ENCODE results near the gene DLG2. TPM values are rescaled to one million over a fixed set of nuclear protein-coding genes. Genes with fewer than 3 reads are reported as not detected.

DLG2 gene
- total and polyA plus RNA-seq, 4 donors, result 0.30 to 5.5 (median 0.68) TPM

DNA sequence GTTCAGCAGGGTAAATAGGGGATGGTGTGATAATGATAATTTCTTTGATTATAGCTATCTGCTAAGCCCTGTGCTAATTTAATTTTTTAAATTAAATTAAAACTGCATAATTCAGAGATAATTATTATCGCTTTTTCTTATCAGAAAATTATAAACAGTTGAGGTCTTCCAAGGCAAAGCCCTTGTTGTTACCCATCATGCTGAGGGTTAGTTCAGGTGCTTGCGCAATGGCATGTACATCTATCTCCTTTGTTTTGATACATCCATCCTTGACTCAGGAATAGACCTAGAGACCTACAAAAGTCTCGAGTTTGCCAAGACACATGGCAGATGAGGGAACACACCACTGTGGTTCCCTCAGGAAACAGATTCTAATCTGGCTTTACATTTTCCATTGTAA is 737.6 kb downstream of the DLG2 start (continued):
- TF ChIP-seq, protein P1, sequence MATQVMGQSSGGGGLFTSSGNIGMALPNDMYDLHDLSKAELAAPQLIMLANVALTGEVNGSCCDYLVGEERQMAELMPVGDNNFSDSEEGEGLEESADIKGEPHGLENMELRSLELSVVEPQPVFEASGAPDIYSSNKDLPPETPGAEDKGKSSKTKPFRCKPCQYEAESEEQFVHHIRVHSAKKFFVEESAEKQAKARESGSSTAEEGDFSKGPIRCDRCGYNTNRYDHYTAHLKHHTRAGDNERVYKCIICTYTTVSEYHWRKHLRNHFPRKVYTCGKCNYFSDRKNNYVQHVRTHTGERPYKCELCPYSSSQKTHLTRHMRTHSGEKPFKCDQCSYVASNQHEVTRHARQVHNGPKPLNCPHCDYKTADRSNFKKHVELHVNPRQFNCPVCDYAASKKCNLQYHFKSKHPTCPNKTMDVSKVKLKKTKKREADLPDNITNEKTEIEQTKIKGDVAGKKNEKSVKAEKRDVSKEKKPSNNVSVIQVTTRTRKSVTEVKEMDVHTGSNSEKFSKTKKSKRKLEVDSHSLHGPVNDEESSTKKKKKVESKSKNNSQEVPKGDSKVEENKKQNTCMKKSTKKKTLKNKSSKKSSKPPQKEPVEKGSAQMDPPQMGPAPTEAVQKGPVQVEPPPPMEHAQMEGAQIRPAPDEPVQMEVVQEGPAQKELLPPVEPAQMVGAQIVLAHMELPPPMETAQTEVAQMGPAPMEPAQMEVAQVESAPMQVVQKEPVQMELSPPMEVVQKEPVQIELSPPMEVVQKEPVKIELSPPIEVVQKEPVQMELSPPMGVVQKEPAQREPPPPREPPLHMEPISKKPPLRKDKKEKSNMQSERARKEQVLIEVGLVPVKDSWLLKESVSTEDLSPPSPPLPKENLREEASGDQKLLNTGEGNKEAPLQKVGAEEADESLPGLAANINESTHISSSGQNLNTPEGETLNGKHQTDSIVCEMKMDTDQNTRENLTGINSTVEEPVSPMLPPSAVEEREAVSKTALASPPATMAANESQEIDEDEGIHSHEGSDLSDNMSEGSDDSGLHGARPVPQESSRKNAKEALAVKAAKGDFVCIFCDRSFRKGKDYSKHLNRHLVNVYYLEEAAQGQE (IDR thresholded peaks at IDR 0.05), result no peak
- TF ChIP-seq JUND (IDR thresholded peaks at IDR 0.05) (no peak), RAD21 (IDR thresholded peaks at IDR 0.05) (no peak), EGR1 (IDR thresholded peaks at IDR 0.05; ENCODE audit: low read depth in 2 of 2) (no peak), GABPA (IDR thresholded peaks at IDR 0.05 in 1 of 2, conservative IDR thresholded peaks at IDR 0.05 in 1 of 2) (no peak)

DNA sequence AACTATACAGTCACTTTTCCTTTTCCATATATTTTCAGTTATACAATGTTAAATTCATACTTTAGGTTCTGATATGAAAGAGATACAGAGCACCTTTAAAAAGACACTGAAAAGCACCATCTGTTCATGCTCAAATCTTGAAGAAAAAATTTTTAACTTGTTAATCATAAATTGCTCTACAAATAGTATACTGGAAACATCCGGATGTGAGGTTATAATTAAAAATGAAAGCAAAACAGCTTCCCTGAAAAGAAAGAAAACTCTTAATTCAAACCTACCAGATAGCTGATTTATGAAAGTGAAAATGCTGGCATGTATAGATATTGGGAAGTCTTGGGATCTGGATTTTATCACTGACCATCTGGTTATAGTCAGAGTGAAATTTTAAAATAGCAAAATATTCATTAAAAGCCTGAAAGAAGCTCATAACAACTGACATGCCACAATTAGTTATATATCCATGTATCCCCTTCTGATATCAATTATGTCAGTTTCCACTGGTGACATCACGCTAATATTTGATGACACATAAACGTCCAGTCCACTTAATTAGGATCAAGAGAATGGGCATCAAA is 740.0 kb downstream of the DLG2 start:
- H3K4me1 ChIP-seq (ENCODE audit: control insufficient read depth in 4 of 4, insufficient read depth in 4 of 4, low read length in 3 of 4), result no peaks in the 10 kb centered on the region
- no peaks in the 10 kb centered on the region for H3K36me3 ChIP-seq (ENCODE audit: control insufficient read depth in 4 of 4, insufficient read depth in 3 of 4, low read depth in 1 of 4, low read length in 3 of 4)
- 67% methylated on average over 3 of the region's 3 CpGs for WGBS
- TF ChIP-seq RAD21 (IDR thresholded peaks at IDR 0.05), result no peak
- TF ChIP-seq NR2F2 (IDR thresholded peaks at IDR 0.05), result no peak
- TF ChIP-seq, protein P2, sequence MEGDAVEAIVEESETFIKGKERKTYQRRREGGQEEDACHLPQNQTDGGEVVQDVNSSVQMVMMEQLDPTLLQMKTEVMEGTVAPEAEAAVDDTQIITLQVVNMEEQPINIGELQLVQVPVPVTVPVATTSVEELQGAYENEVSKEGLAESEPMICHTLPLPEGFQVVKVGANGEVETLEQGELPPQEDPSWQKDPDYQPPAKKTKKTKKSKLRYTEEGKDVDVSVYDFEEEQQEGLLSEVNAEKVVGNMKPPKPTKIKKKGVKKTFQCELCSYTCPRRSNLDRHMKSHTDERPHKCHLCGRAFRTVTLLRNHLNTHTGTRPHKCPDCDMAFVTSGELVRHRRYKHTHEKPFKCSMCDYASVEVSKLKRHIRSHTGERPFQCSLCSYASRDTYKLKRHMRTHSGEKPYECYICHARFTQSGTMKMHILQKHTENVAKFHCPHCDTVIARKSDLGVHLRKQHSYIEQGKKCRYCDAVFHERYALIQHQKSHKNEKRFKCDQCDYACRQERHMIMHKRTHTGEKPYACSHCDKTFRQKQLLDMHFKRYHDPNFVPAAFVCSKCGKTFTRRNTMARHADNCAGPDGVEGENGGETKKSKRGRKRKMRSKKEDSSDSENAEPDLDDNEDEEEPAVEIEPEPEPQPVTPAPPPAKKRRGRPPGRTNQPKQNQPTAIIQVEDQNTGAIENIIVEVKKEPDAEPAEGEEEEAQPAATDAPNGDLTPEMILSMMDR (IDR thresholded peaks at IDR 0.05; ENCODE audit: low read depth, low read length, missing input control), result no peak
- no peak for TF ChIP-seq JUND (IDR thresholded peaks at IDR 0.05)
- no peak overlapping the region for H3K9ac ChIP-seq (ENCODE audit: low read depth in 1 of 2, low read length in 2 of 2)
- H3K9me3 ChIP-seq (ENCODE audit: control insufficient read depth in 4 of 4, low read length in 3 of 4), result no peaks in the 10 kb centered on the region
- no peak overlapping the region for H3K4me3 ChIP-seq (ENCODE audit: low read depth in 1 of 3, low read length in 3 of 3)
- H3K27ac ChIP-seq (ENCODE audit: low read depth in 1 of 2, low read length in 2 of 2), result no peak overlapping the region
- H3K27me3 ChIP-seq (ENCODE audit: control insufficient read depth in 4 of 4, insufficient read depth in 4 of 4, low read length in 3 of 4), result no peaks in the 10 kb centered on the region
- DNase-seq (ENCODE audit: low spot score), result no peak

DNA sequence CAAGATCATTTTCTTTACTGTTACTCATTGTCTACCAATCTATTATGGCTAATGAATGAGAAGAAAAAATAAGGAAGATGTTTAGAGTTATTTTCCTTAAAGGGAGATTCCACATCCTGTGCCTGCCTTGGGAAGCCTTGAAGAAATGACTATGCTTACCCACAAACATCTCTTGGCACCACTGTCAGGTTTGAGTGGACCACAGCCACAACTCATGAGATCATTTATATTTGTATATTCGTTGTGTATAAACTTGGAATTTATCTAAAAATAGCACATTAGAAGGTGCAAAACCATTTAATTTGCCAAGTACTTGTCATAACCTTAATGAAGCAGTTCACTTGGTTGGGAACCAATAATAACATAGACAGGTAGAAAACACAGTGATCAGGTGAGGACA is 740.8 kb downstream of the DLG2 start:
- Histone ChIP-seq H3K4me1 (ENCODE audit: control insufficient read depth in 4 of 4, insufficient read depth in 4 of 4, low read length in 3 of 4) (no peaks in the 10 kb centered on the region), H3K27me3 (ENCODE audit: control insufficient read depth in 4 of 4, insufficient read depth in 4 of 4, low read length in 3 of 4) (no peaks in the 10 kb centered on the region), H3K4me3 (ENCODE audit: low read depth in 1 of 3, low read length in 3 of 3) (no peak overlapping the region), H3K36me3 (ENCODE audit: control insufficient read depth in 4 of 4, insufficient read depth in 3 of 4, low read depth in 1 of 4, low read length in 3 of 4) (no peaks in the 10 kb centered on the region), H3K27ac (ENCODE audit: low read depth in 1 of 2, low read length in 2 of 2) (no peak overlapping the region), H3K9me3 (ENCODE audit: control insufficient read depth in 4 of 4, low read length in 3 of 4) (no peaks in the 10 kb centered on the region), H3K9ac (ENCODE audit: low read depth in 1 of 2, low read length in 2 of 2) (no peak overlapping the region)
- 24% methylated on average over 1 of the region's 1 CpG for WGBS
- no peak for DNase-seq (ENCODE audit: low spot score)
- TF ChIP-seq, protein P3, sequence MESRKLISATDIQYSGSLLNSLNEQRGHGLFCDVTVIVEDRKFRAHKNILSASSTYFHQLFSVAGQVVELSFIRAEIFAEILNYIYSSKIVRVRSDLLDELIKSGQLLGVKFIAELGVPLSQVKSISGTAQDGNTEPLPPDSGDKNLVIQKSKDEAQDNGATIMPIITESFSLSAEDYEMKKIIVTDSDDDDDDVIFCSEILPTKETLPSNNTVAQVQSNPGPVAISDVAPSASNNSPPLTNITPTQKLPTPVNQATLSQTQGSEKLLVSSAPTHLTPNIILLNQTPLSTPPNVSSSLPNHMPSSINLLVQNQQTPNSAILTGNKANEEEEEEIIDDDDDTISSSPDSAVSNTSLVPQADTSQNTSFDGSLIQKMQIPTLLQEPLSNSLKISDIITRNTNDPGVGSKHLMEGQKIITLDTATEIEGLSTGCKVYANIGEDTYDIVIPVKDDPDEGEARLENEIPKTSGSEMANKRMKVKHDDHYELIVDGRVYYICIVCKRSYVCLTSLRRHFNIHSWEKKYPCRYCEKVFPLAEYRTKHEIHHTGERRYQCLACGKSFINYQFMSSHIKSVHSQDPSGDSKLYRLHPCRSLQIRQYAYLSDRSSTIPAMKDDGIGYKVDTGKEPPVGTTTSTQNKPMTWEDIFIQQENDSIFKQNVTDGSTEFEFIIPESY (IDR thresholded peaks at IDR 0.05), result no peak
- TF ChIP-seq, protein P4, sequence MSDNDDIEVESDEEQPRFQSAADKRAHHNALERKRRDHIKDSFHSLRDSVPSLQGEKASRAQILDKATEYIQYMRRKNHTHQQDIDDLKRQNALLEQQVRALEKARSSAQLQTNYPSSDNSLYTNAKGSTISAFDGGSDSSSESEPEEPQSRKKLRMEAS (IDR thresholded peaks at IDR 0.05), result no peak
- no peak for TF ChIP-seq FOXA1 (IDR thresholded peaks at IDR 0.05)
- TF ChIP-seq, protein P5, sequence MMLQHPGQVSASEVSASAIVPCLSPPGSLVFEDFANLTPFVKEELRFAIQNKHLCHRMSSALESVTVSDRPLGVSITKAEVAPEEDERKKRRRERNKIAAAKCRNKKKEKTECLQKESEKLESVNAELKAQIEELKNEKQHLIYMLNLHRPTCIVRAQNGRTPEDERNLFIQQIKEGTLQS (IDR thresholded peaks at IDR 0.05), result no peak
- no peak for TF ChIP-seq NR2F2 (IDR thresholded peaks at IDR 0.05)
- TF ChIP-seq GABPA (IDR thresholded peaks at IDR 0.05 in 1 of 2, conservative IDR thresholded peaks at IDR 0.05 in 1 of 2), result no peak
- TF ChIP-seq RXRA (IDR thresholded peaks at IDR 0.05), result no peak
- TF ChIP-seq EGR1 (IDR thresholded peaks at IDR 0.05; ENCODE audit: low read depth in 2 of 2), result no peak
- no peak for TF ChIP-seq TAF1 (conservative IDR thresholded peaks at IDR 0.05)
- no peak for TF ChIP-seq HNF4A (conservative IDR thresholded peaks at IDR 0.05)
- TF ChIP-seq RAD21 (IDR thresholded peaks at IDR 0.05), result no peak
- no peak for TF ChIP-seq FOXA2 (IDR thresholded peaks at IDR 0.05)
- no peak for TF ChIP-seq SP1 (IDR thresholded peaks at IDR 0.05)
- TF ChIP-seq JUND (IDR thresholded peaks at IDR 0.05), result no peak
- TF ChIP-seq, protein P1 (IDR thresholded peaks at IDR 0.05), result no peak
- TF ChIP-seq HNF4G (IDR thresholded peaks at IDR 0.05), result no peak
